Stomach (tissue), 4 donors: ENCODE data around the gene PPP2R5B.
"Not testable (repeated sequence)": the region's sequence is repeated elsewhere in the genome, so short reads cannot be mapped to it uniquely, and the experiment has no call there.

Experiments used
- CTCF ChIP-seq, 7 experiments: fragments of 450-650 bp in 4 of 7; fragments of 200-600 bp in 3 of 7; sonication (generic) in 3 of 7; IDR thresholded peaks; one replicate each; pipeline ENCODE4 v1.5.1; 2016 to 2019; ENCODE audit warnings: antibody characterized with exemption in 7 of 7, control low read depth in 2 of 7, mild to moderate bottlenecking in 1 of 7
- EP300 ChIP-seq: sonication (generic); formaldehyde crosslinking; IDR thresholded peaks from one replicate; pipeline ENCODE4 v1.6.1; 2017; ENCODE audit warnings: antibody characterized with exemption
- POLR2A ChIP-seq, 4 donors: fragments of 450-650 bp; IDR thresholded peaks; one replicate each; pipeline ENCODE4 v1.6.1; 2016; ENCODE audit warnings: antibody characterized with exemption in 4 of 4, control low read depth in 2 of 4, mild to moderate bottlenecking in 1 of 4, moderate library complexity in 1 of 4
- POLR2AphosphoS5 ChIP-seq, 3 donors: sonication (generic); formaldehyde crosslinking; IDR thresholded peaks; one replicate each; pipeline ENCODE4 v1.6.1; 2016; ENCODE audit warnings: antibody characterized with exemption in 3 of 3

- not testable (repeated sequence) for TF ChIP-seq CTCF (IDR thresholded peaks at IDR 0.05); EP300; POLR2A (IDR thresholded peaks at IDR 0.05); POLR2AphosphoS5 (IDR thresholded peaks at IDR 0.05)
These were observed 58.9 kb downstream of the PPP2R5B start for GRCh38 chr11:64983339-64983738.
